Measurements from ENCODE around the gene ELMOD1. TPM values are rescaled to one million over a fixed set of nuclear protein-coding genes. Genes with fewer than 3 reads are reported as not detected.

The ELMOD1 gene
- total RNA-seq, 4 donors from 2014 or later = not detected

- TF ChIP-seq CTCF (IDR thresholded peaks at IDR 0.05; ENCODE audit: low read depth) = no peak
These were observed 40.1 kb downstream of the ELMOD1 start for GRCh38 chr11:107631043-107631442.

GRCh38 chr11:107631931-107632330 is 41.0 kb downstream of the ELMOD1 start:
- TF ChIP-seq CTCF (IDR thresholded peaks at IDR 0.05; ENCODE audit: low read depth) = no peak

DNA sequence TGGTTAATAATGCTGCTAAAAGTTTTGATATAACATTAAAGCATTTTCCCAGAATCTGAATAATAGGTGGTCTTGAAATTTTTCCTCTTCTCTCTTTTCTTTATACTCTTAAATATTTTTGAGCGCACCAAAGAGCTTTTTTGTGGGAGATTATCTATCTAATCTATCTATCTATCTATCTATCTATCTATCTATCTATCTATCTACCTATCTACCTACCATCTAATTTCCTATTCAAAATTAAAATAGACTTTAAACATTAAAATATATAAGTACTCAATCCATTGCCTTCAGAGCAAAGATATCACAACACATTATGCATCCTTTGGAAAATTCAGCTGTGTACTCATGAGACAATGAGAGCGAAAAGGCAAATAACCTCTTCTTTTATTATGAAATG is 55.8 kb downstream of the ELMOD1 start:
- no peak for TF ChIP-seq CTCF (IDR thresholded peaks at IDR 0.05; ENCODE audit: low read depth)

DNA sequence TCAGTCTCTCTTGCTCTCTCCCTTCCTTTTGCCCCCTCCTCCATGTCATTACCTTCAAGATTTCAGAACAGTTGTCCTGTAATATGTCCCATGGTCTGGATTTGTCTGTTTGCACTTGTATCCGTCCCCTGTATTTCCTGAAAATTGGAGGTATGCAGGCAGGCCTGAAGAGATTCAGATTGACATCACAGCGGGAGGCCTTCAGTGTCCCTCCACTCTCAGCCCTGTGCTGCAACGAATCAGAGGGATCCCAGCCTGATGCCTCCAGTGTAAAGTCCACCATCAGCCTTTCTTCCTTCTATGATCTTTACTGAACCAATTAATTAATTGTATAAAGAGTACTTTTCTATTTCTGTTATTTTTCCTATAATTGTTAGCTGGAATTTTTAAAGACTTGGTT is 57.3 kb downstream of the ELMOD1 start:
- no peak for TF ChIP-seq CTCF (IDR thresholded peaks at IDR 0.05; ENCODE audit: low read depth)

DNA sequence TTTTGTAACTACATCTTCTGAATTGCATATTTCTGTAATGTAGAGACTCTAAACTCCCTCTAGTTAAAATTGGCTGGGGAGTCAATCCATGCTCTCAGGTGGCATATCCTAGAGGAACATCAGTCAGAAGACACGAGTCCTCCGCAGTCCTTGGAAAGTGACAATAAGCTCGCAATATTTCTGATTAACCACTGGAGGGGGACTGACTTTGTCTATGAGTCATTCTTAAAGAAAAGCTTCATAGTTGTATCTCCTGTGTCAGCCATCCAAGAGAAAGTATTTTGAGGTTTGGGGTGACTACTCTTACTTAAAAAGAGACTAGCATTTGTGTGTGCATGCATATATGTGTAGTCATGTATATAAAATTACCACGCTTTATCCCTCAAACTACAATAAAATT is 60.7 kb downstream of the ELMOD1 start:
- TF ChIP-seq CTCF (IDR thresholded peaks at IDR 0.05; ENCODE audit: low read depth) = no peak

DNA sequence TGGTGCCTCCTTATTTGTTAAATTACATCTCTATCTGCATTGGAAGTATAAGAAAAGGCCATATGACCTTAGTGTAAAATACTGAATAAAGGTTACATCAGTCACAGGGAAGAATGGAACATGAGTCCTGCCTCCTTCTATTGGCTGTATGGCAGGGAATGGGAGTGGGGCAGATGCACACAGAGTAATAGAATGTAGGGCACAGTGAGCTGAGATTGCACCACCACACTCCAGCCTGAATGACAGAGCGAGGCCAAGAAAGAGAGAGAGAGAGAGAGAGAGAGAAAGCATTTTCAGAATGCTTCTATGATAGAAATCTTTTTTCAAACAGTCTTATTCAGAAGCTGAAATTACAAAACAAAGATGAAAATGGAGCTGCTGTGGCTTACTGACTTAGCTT is 62.1 kb downstream of the ELMOD1 start:
- TF ChIP-seq CTCF (IDR thresholded peaks at IDR 0.05; ENCODE audit: low read depth) = no peak

DNA sequence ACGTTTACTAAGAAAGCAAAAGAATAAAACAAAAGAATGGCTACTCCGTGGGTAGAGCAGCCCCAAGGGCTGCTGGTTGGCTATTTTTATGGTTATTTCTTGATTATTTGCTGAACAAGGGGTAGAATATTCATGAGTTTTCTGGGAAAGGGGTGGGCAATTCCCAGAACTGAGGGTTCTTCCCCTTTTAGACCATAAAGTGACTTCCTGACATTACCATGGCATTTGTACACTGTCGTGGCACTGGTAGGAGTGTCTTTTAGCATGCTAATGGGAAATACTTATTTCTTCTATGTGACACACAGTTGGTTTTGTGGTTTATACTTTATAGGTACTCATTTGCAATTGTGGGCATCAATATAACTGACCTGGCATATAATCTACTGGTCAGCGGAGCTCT is 64.7 kb downstream of the ELMOD1 start:
- no peak for TF ChIP-seq CTCF (IDR thresholded peaks at IDR 0.05; ENCODE audit: low read depth)

DNA sequence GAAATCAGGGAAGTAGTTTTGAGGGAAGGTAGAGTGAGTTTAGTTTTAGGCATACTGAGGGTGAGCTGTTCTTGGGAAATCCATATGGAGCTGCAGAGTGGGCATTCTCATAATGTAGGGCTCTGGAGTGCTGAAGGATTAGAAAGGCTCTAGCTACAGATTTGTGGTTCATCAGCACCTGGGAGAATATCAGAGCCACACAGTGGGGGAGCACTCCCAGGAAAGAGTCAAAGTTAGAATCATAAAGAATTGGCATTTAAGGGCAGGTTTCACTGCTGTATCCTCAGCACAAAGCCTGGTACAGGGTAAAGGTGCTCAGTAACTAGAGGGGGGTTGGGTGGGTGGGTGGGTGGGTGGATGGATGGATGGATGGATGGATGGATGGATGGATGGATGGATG is 68.4 kb downstream of the ELMOD1 start:
- TF ChIP-seq CTCF (IDR thresholded peaks at IDR 0.05; ENCODE audit: low read depth) = no peak
